Measurements from ENCODE around the gene CMTM7. TPM values are rescaled to one million over a fixed set of nuclear protein-coding genes. Genes with fewer than 3 reads are reported as not detected.

Gene CMTM7
- total and polyA plus RNA-seq, 2 of the 13 experiments (the other 11 are each of a cell fraction or from before 2014, with no cell fraction given): 20.9 to 21.4 TPM

DNA sequence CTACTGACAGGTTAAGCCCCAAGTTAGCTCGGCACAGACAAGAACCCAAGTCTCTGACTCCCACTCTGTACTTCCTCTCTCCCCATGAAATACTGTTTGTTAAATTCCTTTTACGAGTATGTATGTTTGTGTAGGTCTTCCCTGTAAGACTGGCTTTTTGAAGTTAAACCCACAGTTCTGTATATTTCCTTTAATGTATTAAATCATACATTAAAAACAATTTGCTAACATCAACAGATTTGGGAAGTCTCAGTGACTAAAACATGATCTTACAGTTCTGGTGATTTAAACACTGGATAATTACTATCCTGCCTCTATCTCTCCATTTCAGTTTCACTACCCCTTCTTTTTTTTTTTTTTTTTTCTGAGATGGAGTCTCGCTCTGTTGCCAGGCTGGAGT is 106.6 kb downstream of the CMTM7 start:
- H3K79me2 ChIP-seq (ENCODE audit: insufficient read depth, low read length): peaks cover 46% of the 10 kb centered on the region
- no peaks in the 10 kb centered on the region for H3K36me3 ChIP-seq (replicated peaks in 1 of 2; ENCODE audit: control insufficient read depth in 1 of 2, insufficient read depth in 2 of 2, low read length in 2 of 2)
- no peak for DNase-seq (ENCODE audit: low spot score)
- WGBS (ENCODE audit: low lambda C conversion rate): 98% methylated on average over 3 of the region's 3 CpGs
- FAIRE-seq: no peak
- no peaks in the 10 kb centered on the region for H4K20me1 ChIP-seq (ENCODE audit: insufficient read depth, low read length)
- in situ Hi-C loops (cut with HindIII; ENCODE audit: extremely low pct_ligation_motif_present, low pct_unique_long_range_greater_than_20kb): no loop called here
- peaks cover 42% of the 10 kb centered on the region for H3K4me1 ChIP-seq (ENCODE audit: insufficient read depth, low read length)
- no peak for ATAC-seq
- TF ChIP-seq MATR3 (CRISPR knock-in tag; IDR thresholded peaks at IDR 0.05): no peak
- TF ChIP-seq SMC3 (IDR thresholded peaks at IDR 0.05; ENCODE audit: low read length): no peak
- TF ChIP-seq RNF2 (conservative IDR thresholded peaks at IDR 0.05; ENCODE audit: low read depth): no peak
- TF ChIP-seq HES4 (CRISPR knock-in tag; IDR thresholded peaks at IDR 0.05; ENCODE audit: borderline replicate concordance): no peak
- no TSS peak for BruUV-seq (replicated peaks)
- H2AFZ ChIP-seq (ENCODE audit: low read length): no peak overlapping the region
- CTCF ChIA-PET (ENCODE audit: low intra/inter-chr PET ratio, low total read pairs): no interaction called here
- POLR2A ChIA-PET: no interaction called here
- no peak overlapping the region for H3K9ac ChIP-seq (ENCODE audit: insufficient read depth, low read depth, low read length)
- intact Hi-C loops (cut with micrococcal nuclease; ENCODE audit: unreplicated experiment): no loop called here
- no peaks in the 10 kb centered on the region for H3K9me3 ChIP-seq (ENCODE audit: low read length)
- no peak overlapping the region for H3K27ac ChIP-seq (ENCODE audit: extremely low read length, insufficient read depth, low read length)
- no peaks in the 10 kb centered on the region; a peak in 1 of 5 replicates for H3K27me3 ChIP-seq (ENCODE audit: control insufficient read depth in 1 of 2, insufficient read depth in 2 of 2, low read length in 2 of 2)
- no peak overlapping the region for H3K4me3 ChIP-seq (replicated peaks in 1 of 3; ENCODE audit: insufficient read depth in 1 of 3, low read depth in 2 of 3, low read length in 3 of 3)
- no peak overlapping the region for H3K4me2 ChIP-seq (ENCODE audit: low read depth, low read length)

DNA sequence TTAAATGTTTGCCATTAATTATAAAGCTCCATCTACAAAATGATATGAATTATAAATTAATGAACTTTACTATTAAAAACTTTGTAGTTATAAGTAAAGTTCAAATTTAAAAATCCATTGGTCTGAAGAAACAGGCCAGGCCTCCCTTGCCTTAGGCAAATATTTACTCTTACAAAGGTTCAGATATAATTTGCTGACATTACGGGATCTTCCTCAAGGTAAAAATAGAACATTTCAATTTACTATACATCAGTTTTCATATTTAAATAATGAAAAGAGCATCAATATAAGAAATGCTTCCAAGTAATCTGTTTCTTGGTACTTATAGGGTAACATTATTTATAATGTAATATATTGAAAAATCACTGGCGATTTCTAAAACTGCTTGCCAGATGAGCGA is 107.3 kb downstream of the CMTM7 start:
- Histone ChIP-seq H3K4me2 (ENCODE audit: low read depth, low read length) (no peak overlapping the region; the same call in 1 of the 2 replicates), H4K20me1 (ENCODE audit: insufficient read depth, low read length) (no peaks in the 10 kb centered on the region), H2AFZ (ENCODE audit: low read length) (no peak overlapping the region), H3K27me3 (ENCODE audit: control insufficient read depth in 1 of 2, insufficient read depth in 2 of 2, low read length in 2 of 2) (no peaks in the 10 kb centered on the region; a peak in 1 of 5 replicates), H3K9ac (ENCODE audit: insufficient read depth, low read depth, low read length) (no peak overlapping the region), H3K79me2 (ENCODE audit: insufficient read depth, low read length) (peaks cover 39% of the 10 kb centered on the region), H3K9me3 (ENCODE audit: low read length) (no peaks in the 10 kb centered on the region), H3K4me3 (replicated peaks in 1 of 3; ENCODE audit: insufficient read depth in 1 of 3, low read depth in 2 of 3, low read length in 3 of 3) (no peak overlapping the region), H3K27ac (ENCODE audit: extremely low read length, insufficient read depth, low read length) (no peak overlapping the region), H3K36me3 (replicated peaks in 1 of 2; ENCODE audit: control insufficient read depth in 1 of 2, insufficient read depth in 2 of 2, low read length in 2 of 2) (no peaks in the 10 kb centered on the region), H3K4me1 (ENCODE audit: insufficient read depth, low read length) (peaks cover 49% of the 10 kb centered on the region)
- BruUV-seq (replicated peaks): no TSS peak
- ChIA-PET CTCF (ENCODE audit: low intra/inter-chr PET ratio, low total read pairs) (no interaction called here), POLR2A (no interaction called here)
- FAIRE-seq (no peak), ATAC-seq (no peak), DNase-seq (ENCODE audit: low spot score) (no peak)
- TF ChIP-seq MAFK (conservative IDR thresholded peaks at IDR 0.05 in 1 of 2, IDR thresholded peaks at IDR 0.05 in 1 of 2; ENCODE audit: low read length in 2 of 2) (peak; percentile 60 to 68; a peak in 3 of 4 replicates), ZNF18 (CRISPR knock-in tag; IDR thresholded peaks at IDR 0.05; ENCODE audit: insufficient replicate concordance) (no peak), MAFF (IDR thresholded peaks at IDR 0.05; ENCODE audit: low read depth, low read length) (peak; percentile 48)
- intact Hi-C loops (cut with micrococcal nuclease; ENCODE audit: unreplicated experiment): no loop called here
- in situ Hi-C loops (cut with HindIII; ENCODE audit: extremely low pct_ligation_motif_present, low pct_unique_long_range_greater_than_20kb): no loop called here
- 79% methylated on average over 3 of the region's 3 CpGs for WGBS (ENCODE audit: low lambda C conversion rate)
